Activated T-cell treated with anti-CD3 and anti-CD28 coated beads for 24 hours (primary cell): Measurements from ENCODE around the gene TMPRSS7.

Experiments used
- DNase-seq: peaks from one replicate; pipeline ENCODE4 v3.0.0-alpha.2; 2020; ENCODE audit warnings: low read depth

Gene TMPRSS7

GRCh38 chr3:112097378-112097777, 62.8 kb downstream of the TMPRSS7 start:
- DNase-seq = no peak

GRCh38 chr3:112101916-112102315, 67.4 kb downstream of the TMPRSS7 start:
- DNase-seq = no peak

- no peak for DNase-seq
These were observed 70.2 kb downstream of the TMPRSS7 start for GRCh38 chr3:112104774-112105173.

- no peak for DNase-seq
These were observed 74.8 kb downstream of the TMPRSS7 start for GRCh38 chr3:112109322-112109721.

DNA sequence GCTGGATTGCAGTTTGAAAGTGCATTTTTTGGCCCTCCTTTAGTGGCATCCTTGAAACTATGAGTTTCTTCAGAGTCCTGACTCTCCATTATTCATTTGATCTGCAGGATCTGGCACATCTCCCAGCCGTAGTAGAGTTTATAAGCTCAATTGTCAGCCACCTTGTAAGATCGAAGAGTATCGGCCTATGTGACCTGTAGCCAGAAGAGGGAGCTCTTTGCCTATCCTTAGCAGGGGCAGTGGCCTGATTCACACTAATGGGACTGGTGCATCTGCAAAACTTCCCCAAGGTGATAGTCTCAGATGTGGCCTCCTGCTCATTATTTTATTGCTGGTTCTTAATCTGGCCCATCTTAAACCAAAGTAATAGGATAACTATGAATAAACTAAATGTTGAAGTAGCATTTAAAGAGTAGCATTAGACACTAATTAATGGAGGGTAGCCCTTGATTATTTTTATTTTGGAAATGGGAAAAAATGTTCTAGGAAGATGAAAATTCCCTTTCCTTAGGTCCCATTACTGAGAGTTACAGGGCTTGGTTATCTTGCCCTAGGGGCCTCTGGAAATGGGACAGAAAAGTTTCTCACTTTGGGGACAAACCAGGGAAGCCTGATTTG, 77.4 kb downstream of the TMPRSS7 start:
- DNase-seq = peak; percentile 46

DNA sequence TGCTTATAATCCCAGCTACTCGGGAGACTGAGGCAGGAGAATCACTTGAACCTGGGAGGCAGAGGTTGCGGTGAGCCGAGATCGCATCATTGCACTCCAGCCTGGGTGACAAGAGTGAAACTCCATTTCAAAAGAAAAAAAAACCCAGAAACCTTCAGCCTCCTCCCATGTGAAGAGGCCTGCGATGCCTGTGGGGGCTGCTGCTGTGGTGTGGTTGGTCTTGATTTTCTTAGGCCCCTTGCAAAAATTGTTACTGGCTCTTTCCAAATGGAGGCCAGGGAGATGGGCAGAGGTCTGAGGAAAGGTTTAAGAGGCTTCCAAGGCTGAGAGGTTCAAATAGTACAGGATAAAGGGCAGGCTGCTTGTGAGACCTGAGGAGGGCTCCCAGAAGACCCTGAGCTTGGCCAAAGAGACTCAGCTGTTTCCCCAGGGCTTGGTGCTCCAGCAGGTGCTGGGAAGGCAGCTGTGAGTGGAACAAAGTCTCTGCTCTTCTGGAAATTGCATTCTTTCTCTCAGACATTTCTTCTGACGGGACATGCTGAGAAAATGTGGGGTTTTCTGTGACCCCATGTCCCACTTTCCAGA, 80.1 kb downstream of the TMPRSS7 start:
- no peak for DNase-seq

- DNase-seq = no peak
These were observed 80.7 kb downstream of the TMPRSS7 start for GRCh38 chr3:112115161-112115739.

DNA sequence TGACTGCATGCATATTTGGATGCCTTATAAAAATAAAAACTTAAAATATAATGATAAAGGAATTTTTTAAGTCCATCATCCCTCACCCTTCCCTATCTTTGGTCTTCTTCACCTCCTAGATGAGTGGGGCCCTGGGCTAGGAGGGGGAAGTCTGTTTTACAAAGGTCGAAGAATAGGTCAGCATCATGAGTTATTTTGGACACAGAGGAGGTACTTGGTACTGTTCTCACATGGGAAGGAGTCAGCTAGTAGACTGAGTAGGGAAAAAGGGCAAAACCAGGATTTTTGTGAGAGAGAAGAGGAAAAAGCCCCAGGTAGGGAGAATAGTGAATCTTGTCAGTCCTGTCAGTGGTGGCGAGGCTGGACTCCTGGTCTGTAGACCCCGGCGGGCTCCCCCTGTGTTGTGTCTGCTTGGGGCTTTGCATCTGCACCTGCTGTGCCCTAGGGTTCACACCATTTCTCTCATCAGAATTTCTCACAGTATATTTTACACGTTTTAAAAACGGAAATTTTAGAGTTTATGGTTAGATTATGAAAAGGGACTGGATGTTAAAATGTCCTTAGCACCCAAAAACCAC, 81.4 kb downstream of the TMPRSS7 start:
- no peak for DNase-seq

DNA sequence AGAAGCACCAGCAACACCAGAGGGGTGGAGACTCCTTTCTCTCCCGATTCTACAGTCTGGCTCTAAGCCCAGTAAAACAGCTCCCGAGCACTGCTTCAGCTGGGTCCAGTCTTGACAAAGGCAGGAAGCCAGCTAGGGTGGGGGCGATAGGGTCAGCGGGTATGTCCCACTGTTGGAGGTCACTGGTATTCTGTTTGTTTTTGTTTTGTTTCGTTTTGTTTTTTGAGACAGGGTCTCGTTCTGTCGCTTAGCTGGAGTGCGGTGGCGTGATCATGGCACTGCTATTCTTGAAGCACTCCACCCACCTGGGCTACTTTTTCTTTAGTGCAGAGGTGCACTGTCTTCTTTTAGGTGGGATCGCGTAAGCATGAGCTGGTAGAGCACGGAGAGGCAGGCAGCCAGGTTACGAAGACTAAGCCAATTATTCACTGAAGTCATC, 82.2 kb downstream of the TMPRSS7 start:
- no peak for DNase-seq

DNA sequence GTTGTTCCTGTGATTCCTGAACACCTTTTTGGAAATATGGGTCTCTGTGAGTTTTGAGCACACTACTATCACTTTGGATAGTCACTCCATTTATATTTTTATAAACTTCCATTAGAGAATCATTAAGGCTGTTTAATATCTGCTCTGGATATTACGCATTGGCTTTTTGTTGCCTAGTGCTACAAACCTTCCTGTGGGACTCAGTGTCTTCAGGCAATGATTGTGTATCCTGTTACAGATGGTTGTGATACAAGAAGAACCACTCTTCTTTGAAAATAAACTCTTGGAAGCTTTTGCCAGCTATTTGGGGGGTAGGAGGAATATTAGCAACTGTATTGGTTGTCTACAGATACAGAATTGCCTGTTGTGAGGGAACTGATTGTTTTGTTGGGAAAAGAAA, 82.9 kb downstream of the TMPRSS7 start:
- no peak for DNase-seq

- no peak for DNase-seq
These were observed 83.5 kb downstream of the TMPRSS7 start for GRCh38 chr3:112117841-112118571.

GRCh38 chr3:112119962-112120836, 85.7 kb downstream of the TMPRSS7 start:
- DNase-seq = no peak

DNA sequence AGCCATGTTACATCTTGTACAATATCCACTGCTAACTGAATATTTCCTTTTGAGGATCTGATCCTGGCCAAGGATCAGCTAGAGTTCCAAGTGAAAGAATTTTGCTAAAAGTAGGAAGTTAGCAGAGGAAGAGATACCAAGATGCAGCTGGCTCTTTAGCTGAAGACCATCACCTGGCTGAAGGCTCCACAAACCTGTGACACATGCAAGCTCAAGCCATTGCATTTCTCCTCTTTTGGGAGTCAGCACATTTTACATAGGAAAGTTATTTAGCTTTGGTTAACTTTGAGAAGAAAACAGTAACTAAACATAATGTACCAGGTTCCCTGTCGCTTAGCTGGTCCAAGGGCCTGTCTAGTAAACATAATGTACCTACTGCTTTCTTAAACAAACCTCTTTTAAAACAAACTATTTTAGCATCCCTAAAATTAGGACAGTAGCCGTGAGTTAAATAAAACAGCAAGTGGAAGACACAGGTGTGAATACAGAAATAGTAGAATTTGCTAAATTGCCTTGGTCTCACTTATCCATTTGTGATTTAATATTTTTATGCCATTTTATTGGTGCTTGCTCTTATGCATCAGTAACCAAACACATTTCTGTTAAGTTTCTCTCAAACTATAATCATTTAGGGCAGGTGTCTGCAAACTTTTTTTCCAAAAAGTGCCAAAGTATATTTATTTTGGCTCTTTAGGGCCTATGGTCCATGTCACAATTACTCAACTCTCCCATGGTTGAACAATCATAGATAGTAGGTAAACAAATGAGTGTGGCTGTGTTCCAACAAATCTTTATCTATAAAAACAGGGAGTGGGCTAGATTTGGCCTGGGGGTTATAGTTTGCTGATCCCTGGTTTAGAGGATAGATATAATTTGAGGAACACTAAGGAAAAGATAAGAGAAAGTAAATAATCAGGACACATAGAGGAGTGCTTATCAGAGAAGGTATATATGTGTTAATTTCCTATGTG, 87.3 kb downstream of the TMPRSS7 start:
- DNase-seq = no peak

DNA sequence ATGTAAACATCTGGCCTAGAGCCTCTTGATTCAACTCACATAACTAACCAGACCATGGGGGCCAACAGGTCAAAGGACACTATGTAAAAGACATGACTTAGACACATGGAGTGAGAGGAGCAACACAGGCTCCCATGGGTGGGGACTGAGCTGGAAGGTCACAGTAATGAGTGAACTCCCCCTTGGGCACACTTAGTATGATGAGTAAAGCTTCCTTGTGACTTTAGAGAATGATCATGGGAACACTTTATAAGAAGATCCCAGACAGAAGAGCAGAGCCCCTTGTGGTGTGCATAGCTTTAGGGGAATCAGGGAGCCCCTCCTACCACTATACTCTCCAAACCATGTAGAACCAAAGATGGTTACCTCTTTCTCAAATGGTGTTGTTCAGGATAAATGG, 88.3 kb downstream of the TMPRSS7 start:
- DNase-seq = no peak

DNA sequence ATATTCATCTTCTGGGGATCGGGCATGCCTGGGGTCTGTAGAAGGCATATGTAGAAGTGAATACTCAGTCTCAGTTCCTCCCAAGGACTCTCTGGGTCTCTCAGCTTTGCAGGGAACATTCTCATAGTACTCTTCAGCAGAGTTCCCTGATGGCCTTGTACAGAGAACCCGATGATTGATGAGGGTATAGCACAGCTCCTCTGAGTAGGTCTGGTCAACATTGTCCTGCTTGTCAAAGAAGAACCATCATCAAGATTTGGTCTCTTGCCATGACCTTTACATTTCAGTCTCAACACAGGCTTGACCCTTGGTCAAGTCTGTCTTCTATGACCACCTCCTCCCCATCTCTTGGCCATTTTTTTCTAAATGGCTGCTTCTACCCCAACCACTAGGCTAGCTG, 89.0 kb downstream of the TMPRSS7 start:
- DNase-seq = no peak

DNA sequence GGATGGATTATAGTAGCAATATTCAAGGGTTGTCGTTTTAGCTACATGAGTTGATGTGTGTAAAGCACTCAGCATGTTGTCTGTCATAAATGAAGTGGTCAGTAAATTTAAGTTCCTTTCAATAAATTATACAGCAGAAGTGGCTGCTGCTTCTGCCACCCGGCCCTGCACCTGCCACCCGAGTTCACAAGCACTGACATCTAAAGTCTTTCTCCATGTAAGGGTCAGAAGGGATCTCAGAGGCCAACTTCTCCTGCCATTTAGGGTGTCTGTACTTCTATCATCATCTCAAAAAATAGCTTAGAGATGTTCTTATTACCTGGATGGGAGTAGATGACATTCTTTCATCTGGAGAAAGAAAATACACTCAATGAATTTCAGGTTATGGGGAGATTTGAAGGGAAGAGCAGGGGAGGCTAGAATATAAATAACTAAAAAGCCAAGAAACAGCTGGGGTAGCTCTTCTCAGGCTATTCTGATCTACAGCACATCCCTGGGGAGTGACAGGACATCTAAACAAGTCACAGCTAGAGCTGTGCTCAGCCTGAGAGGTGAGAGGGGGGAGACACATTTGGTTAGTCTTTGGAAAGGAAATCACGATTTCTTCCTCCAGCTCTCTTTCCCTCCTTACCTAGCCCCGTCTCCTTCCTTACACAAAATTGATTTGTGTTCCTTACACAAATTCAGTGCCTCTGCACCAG, 90.5 kb downstream of the TMPRSS7 start:
- DNase-seq = no peak

- DNase-seq = no peak
These were observed 92.0 kb downstream of the TMPRSS7 start for GRCh38 chr3:112126511-112126911.

- DNase-seq = no peak
These were observed 93.3 kb downstream of the TMPRSS7 start for GRCh38 chr3:112127522-112128494.
